Measurements from ENCODE around the gene RXFP4. TPM values are rescaled to one million over a fixed set of nuclear protein-coding genes. Genes with fewer than 3 reads are reported as not detected.

The RXFP4 gene
- polyA plus RNA-seq, 1 of the 3 experiments (the other 2 are of a cell fraction): not detected

DNA sequence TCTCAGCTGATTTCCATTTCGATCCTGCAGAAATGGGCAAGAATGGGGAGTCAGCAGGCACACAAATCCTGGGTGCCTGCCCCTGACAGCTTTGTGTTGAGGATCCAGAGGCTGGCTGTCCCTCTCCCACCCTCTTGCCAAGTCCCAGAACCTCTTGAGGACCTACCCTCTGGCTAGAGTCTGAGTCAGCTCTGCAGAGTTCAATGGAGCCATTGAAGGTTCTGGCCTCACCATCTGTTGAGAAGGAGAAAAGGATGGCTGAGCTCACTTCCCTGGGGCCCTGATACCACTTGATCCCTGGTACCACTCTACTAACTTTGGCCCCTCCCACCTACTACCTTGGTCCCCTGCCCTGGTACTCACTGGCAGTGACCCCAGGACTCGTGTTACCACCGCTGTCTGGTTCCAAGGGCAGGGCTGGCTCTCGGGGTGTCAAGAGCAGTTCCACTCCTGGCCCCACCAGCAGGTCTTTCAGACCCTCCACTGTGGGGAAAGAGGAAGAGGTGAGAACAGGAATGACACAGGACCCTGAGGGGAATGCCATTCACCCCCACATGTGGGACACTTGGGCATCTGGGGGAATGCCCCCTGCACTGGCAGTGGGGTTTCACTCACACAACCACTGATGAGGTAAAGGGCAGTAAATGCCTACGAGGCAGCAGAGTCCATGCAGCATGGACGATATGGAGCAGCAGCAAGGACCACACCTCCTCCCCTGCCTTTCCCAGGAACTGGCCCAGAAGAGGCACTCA lies 10.5 kb downstream of the RXFP4 start (continued):
- no peak for TF ChIP-seq FOSL2 (IDR thresholded peaks at IDR 0.05; ENCODE audit: borderline replicate concordance, low read depth)

DNA sequence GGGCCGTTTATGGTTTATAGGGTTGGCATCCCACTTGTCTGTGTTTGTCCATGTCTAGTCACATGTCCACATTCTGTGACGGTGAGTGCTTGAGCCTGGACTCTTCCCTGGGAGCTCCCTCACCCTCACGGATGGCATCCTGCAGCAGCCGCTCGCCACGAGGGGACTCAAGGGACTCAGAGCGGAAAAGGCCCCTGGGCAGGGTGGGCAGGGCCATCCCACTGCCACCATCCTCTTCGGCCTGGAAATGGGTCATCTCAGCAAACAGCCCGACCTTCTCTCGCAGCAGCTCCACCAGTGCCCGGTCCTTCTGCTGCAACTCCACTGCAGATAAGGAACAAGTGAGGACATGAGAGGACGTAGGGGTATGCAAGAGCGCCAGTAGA lies 11.1 kb downstream of the RXFP4 start:
- no peak overlapping the region for H3K4me2 ChIP-seq
- no peaks in the 10 kb centered on the region for H3K9me3 ChIP-seq
- H3K27ac ChIP-seq (ENCODE audit: low read depth in 2 of 2, low read length in 1 of 2): no peak overlapping the region
- H3K9ac ChIP-seq: no peak overlapping the region
- H3K27me3 ChIP-seq (ENCODE audit: insufficient read depth): no peaks in the 10 kb centered on the region
- H3K36me3 ChIP-seq (replicated peaks in 1 of 2; ENCODE audit: control insufficient read depth in 1 of 2, insufficient read depth in 2 of 2, low read length in 1 of 2): peaks cover 55 to 80% of the 10 kb centered on the region in 2 experiments
- POLR2A ChIA-PET: no interaction called here
- H3K4me3 ChIP-seq (ENCODE audit: low read depth in 2 of 2, low read length in 1 of 2): no peak overlapping the region
- no peak for DNase-seq
- H3K9me2 ChIP-seq: no peaks in the 10 kb centered on the region
- no peaks in the 10 kb centered on the region for H3K4me1 ChIP-seq (ENCODE audit: control insufficient read depth in 1 of 2, insufficient read depth in 2 of 2, low read depth in 1 of 2, low read length in 1 of 2)
- peaks cover 3% of the 10 kb centered on the region; the same call in 1 of the 2 replicates for H3K79me2 ChIP-seq (ENCODE audit: insufficient read depth)
- WGBS (ENCODE audit: low lambda C conversion rate): 98% methylated on average over 8 of the region's 13 CpGs
- H2AFZ ChIP-seq (ENCODE audit: low read depth): no peak overlapping the region
- CTCF ChIA-PET: interaction anchor here (2.5 kb wide), 1 partner anchor 37 kb away, joined by 9 read pairs; no protein-coding TSS in a partner anchor
- H3F3A ChIP-seq (replicated peaks; ENCODE audit: insufficient read depth): peaks cover 26% of the 10 kb centered on the region
- TF ChIP-seq GABPA (IDR thresholded peaks at IDR 0.05; ENCODE audit: low read depth): no peak
- no peak for TF ChIP-seq YY1 (IDR thresholded peaks at IDR 0.05; ENCODE audit: low read depth)
- no peak for TF ChIP-seq NRF1 (IDR thresholded peaks at IDR 0.05; ENCODE audit: low read depth, low read length)
- peaks cover 5% of the 10 kb centered on the region; the same call in 1 of the 2 replicates for H4K20me1 ChIP-seq (ENCODE audit: insufficient read depth)

DNA sequence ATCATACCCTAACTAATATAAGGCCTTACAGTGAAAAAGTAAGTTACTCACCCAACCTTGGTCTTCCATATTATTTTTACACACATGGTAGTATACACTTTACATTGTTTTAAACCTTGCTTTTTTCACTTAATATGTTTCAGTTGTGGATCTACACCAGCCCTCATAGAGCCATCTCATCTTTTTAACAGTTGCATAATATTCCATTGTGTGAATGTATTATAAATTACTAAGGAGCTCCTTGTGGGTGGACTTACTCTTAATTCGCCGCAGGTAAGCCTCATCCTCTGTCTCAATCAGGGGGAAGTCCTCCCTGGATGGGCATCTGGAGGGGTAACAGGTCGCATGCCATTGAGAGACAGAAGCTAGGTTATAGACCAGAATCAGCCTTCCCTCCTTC lies 13.2 kb downstream of the RXFP4 start:
- Histone ChIP-seq H3K9me2 (no peaks in the 10 kb centered on the region), H3K27me3 (ENCODE audit: insufficient read depth) (no peaks in the 10 kb centered on the region), H4K20me1 (ENCODE audit: insufficient read depth) (peaks cover 6% of the 10 kb centered on the region; the same call in 1 of the 2 replicates), H3K4me2 (no peak overlapping the region), H3K36me3 (replicated peaks in 1 of 2; ENCODE audit: control insufficient read depth in 1 of 2, insufficient read depth in 2 of 2, low read length in 1 of 2) (peaks cover 60 to 80% of the 10 kb centered on the region in 2 experiments), H3K4me3 (ENCODE audit: low read depth in 2 of 2, low read length in 1 of 2) (no peak overlapping the region), H3K27ac (ENCODE audit: low read depth in 2 of 2, low read length in 1 of 2) (no peak overlapping the region), H2AFZ (ENCODE audit: low read depth) (no peak overlapping the region), H3K79me2 (ENCODE audit: insufficient read depth) (peaks cover 4% of the 10 kb centered on the region; the same call in 1 of the 2 replicates), H3K9me3 (no peaks in the 10 kb centered on the region), H3F3A (replicated peaks; ENCODE audit: insufficient read depth) (peaks cover 18% of the 10 kb centered on the region), H3K4me1 (ENCODE audit: control insufficient read depth in 1 of 2, insufficient read depth in 2 of 2, low read depth in 1 of 2, low read length in 1 of 2) (no peaks in the 10 kb centered on the region), H3K9ac (no peak overlapping the region)
- DNase-seq: no peak
- POLR2A ChIA-PET: no interaction called here
- CTCF ChIA-PET: interaction anchor here (0.6 to 3.3 kb wide), 3 partner anchors 14 to 24 kb away, joined by 3 to 9 read pairs (median 4); partner anchors contain the start of genes ARHGEF2 and KHDC4
- WGBS (ENCODE audit: low lambda C conversion rate): 99% methylated on average over 3 of the region's 3 CpGs
- TF ChIP-seq GABPA (IDR thresholded peaks at IDR 0.05; ENCODE audit: low read depth) (no peak), SIN3A (IDR thresholded peaks at IDR 0.05; ENCODE audit: borderline replicate concordance, low read depth, low read length) (no peak), YY1 (IDR thresholded peaks at IDR 0.05; ENCODE audit: low read depth) (no peak), ELF1 (IDR thresholded peaks at IDR 0.05) (no peak), MXI1 (IDR thresholded peaks at IDR 0.05; ENCODE audit: low read depth, low read length) (no peak), POLR2AphosphoS5 (IDR thresholded peaks at IDR 0.05; ENCODE audit: low read depth, low read length) (no peak), MEF2A (IDR thresholded peaks at IDR 0.05; ENCODE audit: borderline replicate concordance, low read depth) (no peak), NFIC (IDR thresholded peaks at IDR 0.05; ENCODE audit: borderline replicate concordance) (no peak), RAD21 (IDR thresholded peaks at IDR 0.05; ENCODE audit: low read length) (no peak), RXRA (IDR thresholded peaks at IDR 0.05; ENCODE audit: borderline replicate concordance, low read depth) (no peak), FOSL2 (IDR thresholded peaks at IDR 0.05; ENCODE audit: borderline replicate concordance, low read depth) (no peak)
- TF ChIP-seq, protein P1, sequence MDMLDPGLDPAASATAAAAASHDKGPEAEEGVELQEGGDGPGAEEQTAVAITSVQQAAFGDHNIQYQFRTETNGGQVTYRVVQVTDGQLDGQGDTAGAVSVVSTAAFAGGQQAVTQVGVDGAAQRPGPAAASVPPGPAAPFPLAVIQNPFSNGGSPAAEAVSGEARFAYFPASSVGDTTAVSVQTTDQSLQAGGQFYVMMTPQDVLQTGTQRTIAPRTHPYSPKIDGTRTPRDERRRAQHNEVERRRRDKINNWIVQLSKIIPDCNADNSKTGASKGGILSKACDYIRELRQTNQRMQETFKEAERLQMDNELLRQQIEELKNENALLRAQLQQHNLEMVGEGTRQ (IDR thresholded peaks at IDR 0.05; ENCODE audit: borderline replicate concordance, low read depth, low read length): no peak
- TF ChIP-seq, protein P2, sequence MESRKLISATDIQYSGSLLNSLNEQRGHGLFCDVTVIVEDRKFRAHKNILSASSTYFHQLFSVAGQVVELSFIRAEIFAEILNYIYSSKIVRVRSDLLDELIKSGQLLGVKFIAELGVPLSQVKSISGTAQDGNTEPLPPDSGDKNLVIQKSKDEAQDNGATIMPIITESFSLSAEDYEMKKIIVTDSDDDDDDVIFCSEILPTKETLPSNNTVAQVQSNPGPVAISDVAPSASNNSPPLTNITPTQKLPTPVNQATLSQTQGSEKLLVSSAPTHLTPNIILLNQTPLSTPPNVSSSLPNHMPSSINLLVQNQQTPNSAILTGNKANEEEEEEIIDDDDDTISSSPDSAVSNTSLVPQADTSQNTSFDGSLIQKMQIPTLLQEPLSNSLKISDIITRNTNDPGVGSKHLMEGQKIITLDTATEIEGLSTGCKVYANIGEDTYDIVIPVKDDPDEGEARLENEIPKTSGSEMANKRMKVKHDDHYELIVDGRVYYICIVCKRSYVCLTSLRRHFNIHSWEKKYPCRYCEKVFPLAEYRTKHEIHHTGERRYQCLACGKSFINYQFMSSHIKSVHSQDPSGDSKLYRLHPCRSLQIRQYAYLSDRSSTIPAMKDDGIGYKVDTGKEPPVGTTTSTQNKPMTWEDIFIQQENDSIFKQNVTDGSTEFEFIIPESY (IDR thresholded peaks at IDR 0.05; ENCODE audit: borderline replicate concordance, low read depth): no peak
- TF ChIP-seq, protein P3, sequence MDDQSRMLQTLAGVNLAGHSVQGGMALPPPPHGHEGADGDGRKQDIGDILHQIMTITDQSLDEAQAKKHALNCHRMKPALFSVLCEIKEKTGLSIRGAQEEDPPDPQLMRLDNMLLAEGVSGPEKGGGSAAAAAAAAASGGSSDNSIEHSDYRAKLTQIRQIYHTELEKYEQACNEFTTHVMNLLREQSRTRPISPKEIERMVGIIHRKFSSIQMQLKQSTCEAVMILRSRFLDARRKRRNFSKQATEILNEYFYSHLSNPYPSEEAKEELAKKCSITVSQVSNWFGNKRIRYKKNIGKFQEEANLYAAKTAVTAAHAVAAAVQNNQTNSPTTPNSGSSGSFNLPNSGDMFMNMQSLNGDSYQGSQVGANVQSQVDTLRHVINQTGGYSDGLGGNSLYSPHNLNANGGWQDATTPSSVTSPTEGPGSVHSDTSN (IDR thresholded peaks at IDR 0.05): no peak
- TF ChIP-seq, protein P4, sequence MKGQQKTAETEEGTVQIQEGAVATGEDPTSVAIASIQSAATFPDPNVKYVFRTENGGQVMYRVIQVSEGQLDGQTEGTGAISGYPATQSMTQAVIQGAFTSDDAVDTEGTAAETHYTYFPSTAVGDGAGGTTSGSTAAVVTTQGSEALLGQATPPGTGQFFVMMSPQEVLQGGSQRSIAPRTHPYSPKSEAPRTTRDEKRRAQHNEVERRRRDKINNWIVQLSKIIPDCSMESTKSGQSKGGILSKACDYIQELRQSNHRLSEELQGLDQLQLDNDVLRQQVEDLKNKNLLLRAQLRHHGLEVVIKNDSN (IDR thresholded peaks at IDR 0.05; ENCODE audit: borderline replicate concordance, low read depth): no peak
- TF ChIP-seq, protein P5, sequence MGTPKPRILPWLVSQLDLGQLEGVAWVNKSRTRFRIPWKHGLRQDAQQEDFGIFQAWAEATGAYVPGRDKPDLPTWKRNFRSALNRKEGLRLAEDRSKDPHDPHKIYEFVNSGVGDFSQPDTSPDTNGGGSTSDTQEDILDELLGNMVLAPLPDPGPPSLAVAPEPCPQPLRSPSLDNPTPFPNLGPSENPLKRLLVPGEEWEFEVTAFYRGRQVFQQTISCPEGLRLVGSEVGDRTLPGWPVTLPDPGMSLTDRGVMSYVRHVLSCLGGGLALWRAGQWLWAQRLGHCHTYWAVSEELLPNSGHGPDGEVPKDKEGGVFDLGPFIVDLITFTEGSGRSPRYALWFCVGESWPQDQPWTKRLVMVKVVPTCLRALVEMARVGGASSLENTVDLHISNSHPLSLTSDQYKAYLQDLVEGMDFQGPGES (IDR thresholded peaks at IDR 0.05; ENCODE audit: low read depth, low read length): no peak
